Astrocyte (in vitro differentiated cells and primary cell): ENCODE data around the gene PPARG. TPM values are rescaled to one million over a fixed set of nuclear protein-coding genes. Genes with fewer than 3 reads are reported as not detected.

Source experiments
- DNase-seq: peaks from one replicate; pipeline ENCODE4 v3.0.0-alpha.2; 2010; ENCODE audit warnings: low read depth
- FAIRE-seq: peaks from 2 replicates; lab custom pipeline; 2011; peaks lifted over from hg19 to GRCh38; lab: Jason Lieb, UNC
- H2AFZ ChIP-seq: 2 replicates; pipeline ENCODE4 v1.6.0; 2012; ENCODE audit warnings: low read depth, low read length, inconsistent platforms
- H3K27ac ChIP-seq: 2 replicates; pipeline ENCODE4 v1.5.1; 2011; ENCODE audit warnings: low read depth, low read length, inconsistent platforms
- H3K27me3 ChIP-seq: 2 replicates; pipeline ENCODE4 v1.6.0; 2011; ENCODE audit warnings: low read length, inconsistent platforms; ENCODE audit not compliant: insufficient read depth
- H3K36me3 ChIP-seq: 2 replicates; pipeline ENCODE4 v1.5.1; 2011; ENCODE audit warnings: low read length, inconsistent platforms; ENCODE audit not compliant: insufficient read depth
- H3K4me1 ChIP-seq: 2 replicates; pipeline ENCODE4 v1.5.1; 2011; ENCODE audit warnings: low read length, inconsistent platforms; ENCODE audit not compliant: insufficient read depth
- H3K4me2 ChIP-seq: 2 replicates; pipeline ENCODE4 v1.6.0; 2012; ENCODE audit warnings: low read length, inconsistent platforms
- H3K4me3 ChIP-seq: 2 replicates; pipeline ENCODE4 v1.5.1; 2011; ENCODE audit warnings: low read depth, mild to moderate bottlenecking, low read length, inconsistent platforms; ENCODE audit not compliant: insufficient read depth
- H3K79me2 ChIP-seq: 2 replicates; pipeline ENCODE4 v1.6.0; 2012; ENCODE audit warnings: mild to moderate bottlenecking, low read length, inconsistent platforms; ENCODE audit not compliant: insufficient read depth
- H3K9ac ChIP-seq: 2 replicates; pipeline ENCODE4 v1.6.0; 2012; ENCODE audit warnings: mild to moderate bottlenecking, low read length, inconsistent platforms
- H3K9me3 ChIP-seq: 2 replicates; pipeline ENCODE4 v1.5.1; 2012; ENCODE audit warnings: low read depth, mild to moderate bottlenecking, low read length, inconsistent platforms; ENCODE audit not compliant: insufficient read depth
- H4K20me1 ChIP-seq: 2 replicates; pipeline ENCODE4 v1.6.0; 2012; ENCODE audit warnings: low read length, inconsistent platforms; ENCODE audit not compliant: insufficient read depth
- H3K27ac Mint-ChIP-seq: one replicate; pipeline ENCODE4 v1.8.0; 2021; ENCODE audit warnings: mild to moderate bottlenecking, mixed read lengths; ENCODE audit not compliant: unreplicated experiment
- H3K27me3 Mint-ChIP-seq: one replicate; pipeline ENCODE4 v1.8.0; 2021; ENCODE audit warnings: low read depth, mixed read lengths; ENCODE audit not compliant: unreplicated experiment
- H3K36me3 Mint-ChIP-seq: one replicate; pipeline ENCODE4 v1.8.0; 2021; ENCODE audit warnings: low read depth, mixed read lengths; ENCODE audit not compliant: unreplicated experiment
- H3K4me1 Mint-ChIP-seq: one replicate; pipeline ENCODE4 v1.8.0; 2021; ENCODE audit warnings: low read depth, mixed read lengths; ENCODE audit not compliant: unreplicated experiment
- H3K4me3 Mint-ChIP-seq: one replicate; pipeline ENCODE4 v1.8.0; 2021; ENCODE audit warnings: mild to moderate bottlenecking, moderate library complexity, mixed read lengths; ENCODE audit not compliant: unreplicated experiment
- H3K9me3 Mint-ChIP-seq: one replicate; pipeline ENCODE4 v1.8.0; 2021; ENCODE audit warnings: mild to moderate bottlenecking, mixed read lengths; ENCODE audit not compliant: unreplicated experiment
- CTCF ChIP-seq: IDR thresholded peaks from 2 replicates; pipeline ENCODE4 v1.5.1; 2011; ENCODE audit warnings: low read depth, mild to moderate bottlenecking, inconsistent platforms, low read length, moderate library complexity; ENCODE audit not compliant: insufficient read depth
- EZH2 ChIP-seq: IDR thresholded peaks from 2 replicates; pipeline ENCODE4 v1.6.1; 2012; ENCODE audit warnings: mild to moderate bottlenecking, low read length, inconsistent platforms; ENCODE audit not compliant: insufficient read depth
- total RNA-seq: library from RNA; stranded (reverse); gene quantifications from 2 replicates; pipeline ENCODE4 v1.2.1, GENCODE V29; 2021

Gene PPARG
- total RNA-seq, 1 donor from 2014 or later: 4.4 TPM

- H3K27me3 ChIP-seq: no peaks in the 10 kb centered on the region
- H3K4me1 ChIP-seq: peaks cover 5% of the 10 kb centered on the region
- H3K27ac ChIP-seq: no peak overlapping the region
- no peaks in the 10 kb centered on the region for H3K36me3 ChIP-seq
- H3K79me2 ChIP-seq: no peaks in the 10 kb centered on the region
- TF ChIP-seq EZH2 (no peak), CTCF (no peak)
- no peaks in the 10 kb centered on the region for H4K20me1 ChIP-seq
- H3K4me3 Mint-ChIP-seq: no peak overlapping the region
- peaks cover 14% of the 10 kb centered on the region for H3K4me1 Mint-ChIP-seq
- H3K36me3 Mint-ChIP-seq: no peaks in the 10 kb centered on the region
- H3K27ac Mint-ChIP-seq: no peak overlapping the region
- no peak overlapping the region for H2AFZ ChIP-seq
- H3K9ac ChIP-seq: no peak overlapping the region
- no peaks in the 10 kb centered on the region for H3K9me3 ChIP-seq
- no peak overlapping the region for H3K4me3 ChIP-seq
- FAIRE-seq (no peak), DNase-seq (no peak)
- no peak overlapping the region for H3K4me2 ChIP-seq
- no peaks in the 10 kb centered on the region for H3K27me3 Mint-ChIP-seq
- no peaks in the 10 kb centered on the region for H3K9me3 Mint-ChIP-seq
These were observed 121.1 kb downstream of the PPARG start for GRCh38 chr3:12409684-12410596.

DNA sequence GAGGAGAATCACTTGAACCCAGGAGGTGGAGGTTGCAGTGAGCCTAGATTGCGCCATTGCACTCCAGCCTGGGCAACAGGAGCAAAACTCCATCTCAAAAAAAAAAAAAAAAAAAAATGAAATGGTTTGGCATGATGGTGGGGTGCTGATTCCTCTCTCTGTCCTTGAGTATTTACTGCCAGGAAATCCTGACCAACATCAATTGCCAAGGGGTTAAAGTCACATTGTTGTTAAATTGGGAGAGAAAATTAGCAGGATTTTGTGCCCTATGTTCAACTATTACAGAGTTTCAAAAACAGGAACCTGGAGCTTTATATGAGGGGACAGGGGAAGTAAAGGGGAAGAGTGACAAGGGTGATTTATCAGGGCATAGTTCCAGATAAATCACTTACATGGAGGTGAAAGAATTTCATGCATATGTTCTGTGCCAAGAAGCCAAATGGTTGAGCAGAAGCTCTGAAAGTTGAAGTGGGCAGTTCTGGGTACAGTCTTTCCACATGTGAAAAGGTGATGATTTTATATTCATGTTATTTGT is 124.9 kb downstream of the PPARG start:
- Histone ChIP-seq H3K79me2 (no peaks in the 10 kb centered on the region), H3K36me3 (no peaks in the 10 kb centered on the region), H3K4me1 (no peaks in the 10 kb centered on the region), H3K4me3 (no peak overlapping the region), H3K9ac (no peak overlapping the region), H3K4me2 (no peak overlapping the region), H4K20me1 (no peaks in the 10 kb centered on the region), H3K27me3 (no peaks in the 10 kb centered on the region), H3K9me3 (no peaks in the 10 kb centered on the region), H2AFZ (no peak overlapping the region), H3K27ac (no peak overlapping the region)
- Mint-ChIP-seq H3K4me1 (peaks cover 3% of the 10 kb centered on the region), H3K9me3 (no peaks in the 10 kb centered on the region), H3K36me3 (no peaks in the 10 kb centered on the region), H3K4me3 (no peak overlapping the region), H3K27me3 (no peaks in the 10 kb centered on the region), H3K27ac (no peak overlapping the region)
- TF ChIP-seq CTCF (no peak), EZH2 (no peak)
- no peak for DNase-seq
- FAIRE-seq: no peak
